GM12878 (cell line): Measurements from ENCODE around the gene ADCY7. TPM values are rescaled to one million over a fixed set of nuclear protein-coding genes. Genes with fewer than 3 reads are reported as not detected.

Source experiments
- ATAC-seq: fragments of 200-7000 bp; cut with Tn5 transposase; 3 replicates; pipeline ENCODE4 v1.9.1; 2020; ENCODE audit warnings: mild to moderate bottlenecking, moderate library complexity
- BruUV-seq: library from RNA; stranded (reverse); fragments of 400-500 nt; replicated peaks from 2 replicates; lab custom pipeline; 2021; lab: Mats Ljungman, UMichigan
- CTCF ChIA-PET: fragments of 300-600 bp; sonication (Branson Sonifier 250); formaldehyde crosslinking; extraction: SDS; loops from one replicate; lab custom pipeline; 2021; ENCODE audit warnings: inconsistent platforms; lab: Yijun Ruan, JAX
- POLR2A ChIA-PET: fragments of 350-600 bp; formaldehyde crosslinking; extraction: SDS; loops from one replicate; lab custom pipeline; 2021; ENCODE audit warnings: inconsistent platforms; lab: Charles Lee
- RAD21 ChIA-PET: fragments of 300-600 bp; sonication (Branson Sonifier 250); formaldehyde crosslinking; loops from one replicate; lab custom pipeline; 2023; ENCODE audit warnings: antibody characterized with exemption; ENCODE audit not compliant: unreplicated experiment; lab: Charles Lee
- SMC1A ChIA-PET: fragments of 300-600 bp; sonication (Branson Sonifier 250); formaldehyde crosslinking; loops from one replicate; lab custom pipeline; 2023; ENCODE audit not compliant: unreplicated experiment, uncharacterized antibody; lab: Charles Lee
- DNase-seq: peaks from one replicate; pipeline ENCODE4 v3.0.0-alpha.2; 2011; ENCODE audit warnings: low read depth, low spot score
- FAIRE-seq: peaks from 3 replicates; lab custom pipeline; 2011; peaks lifted over from hg19 to GRCh38; lab: Jason Lieb, UNC
- H2AFZ ChIP-seq: 2 replicates; pipeline ENCODE4 v1.6.0; 2011; ENCODE audit warnings: low read depth, low read length, control low read depth; ENCODE audit not compliant: control insufficient read depth
- H3K27ac ChIP-seq: 2 replicates; pipeline ENCODE4 v1.5.1; 2011; ENCODE audit warnings: control low read depth; ENCODE audit not compliant: control insufficient read depth, insufficient read depth
- H3K27me3 ChIP-seq, 2 experiments: replicated peaks in 1 of 2; 2 replicates each; pipeline versions ENCODE4 v1.6.0 to v1.6.1; 2011; ENCODE audit warnings: low read length in 1 of 2; ENCODE audit not compliant: control insufficient read depth in 2 of 2, insufficient read depth in 2 of 2
- H3K36me3 ChIP-seq, 2 experiments: 2 replicates each; pipeline ENCODE4 v1.5.1; 2011; ENCODE audit warnings: low read length in 1 of 2; ENCODE audit not compliant: control insufficient read depth in 2 of 2, insufficient read depth in 2 of 2
- H3K4me1 ChIP-seq: 2 replicates; pipeline ENCODE4 v1.6.1; 2011; ENCODE audit warnings: mild to moderate bottlenecking, low read length, moderate library complexity, mixed read lengths; ENCODE audit not compliant: control insufficient read depth, insufficient read depth
- H3K4me2 ChIP-seq: 2 replicates; pipeline ENCODE4 v1.6.0; 2011; ENCODE audit warnings: control low read depth; ENCODE audit not compliant: control insufficient read depth, insufficient read depth
- H3K4me3 ChIP-seq: fragments of 200-600 bp; sonication (generic); 2 replicates; pipeline ENCODE4 v1.5.1; 2016
- H3K79me2 ChIP-seq: 2 replicates; pipeline ENCODE4 v1.6.0; 2011; ENCODE audit warnings: low read length; ENCODE audit not compliant: control insufficient read depth, insufficient read depth
- H3K9ac ChIP-seq: 2 replicates; pipeline ENCODE4 v1.8.0; 2011; ENCODE audit warnings: low read length, control low read depth, mixed read lengths; ENCODE audit not compliant: control insufficient read depth, insufficient read depth
- H3K9me3 ChIP-seq: replicated peaks from 3 replicates; pipeline ENCODE4 v1.5.1; 2011; ENCODE audit warnings: mild to moderate bottlenecking, low read length; ENCODE audit not compliant: control insufficient read depth, insufficient read depth
- H4K20me1 ChIP-seq: 2 replicates; pipeline ENCODE4 v1.6.0; 2011; ENCODE audit not compliant: control insufficient read depth, insufficient read depth
- ASH2L ChIP-seq: fragments of 300-600, 200-600 bp; sonication (generic); IDR thresholded peaks from 2 replicates; pipeline ENCODE4 v1.6.1; 2017; ENCODE audit warnings: low read depth, mild to moderate bottlenecking, borderline replicate concordance
- CEBPB ChIP-seq, 2 experiments: fragments of 150-350 bp in 1 of 2; IDR thresholded peaks; 2 replicates each; pipeline ENCODE4 v1.6.1; 2012 to 2014; ENCODE audit warnings: low read depth in 2 of 2, low read length in 2 of 2, borderline replicate concordance in 1 of 2, inconsistent platforms in 1 of 2
- CHD1 ChIP-seq: IDR thresholded peaks from 2 replicates; pipeline ENCODE4 v1.6.1; 2012; ENCODE audit warnings: low read depth, low read length, improper control_type of control experiment
- ETV6 ChIP-seq, 2 experiments: fragments of 450-650 bp in 1 of 2; IDR thresholded peaks in 1 of 2; conservative IDR thresholded peaks in 1 of 2; 2 replicates each; pipeline ENCODE4 v1.6.1; 2014; ENCODE audit warnings: antibody characterized with exemption in 1 of 2, borderline replicate concordance in 1 of 2, low read depth in 1 of 2, mild to moderate bottlenecking in 1 of 2, moderate library complexity in 1 of 2
- FOS ChIP-seq: IDR thresholded peaks from 3 replicates; pipeline ENCODE4 v1.6.1; 2011; ENCODE audit warnings: borderline replicate concordance; ENCODE audit not compliant: insufficient read length; ENCODE audit errors: extremely low read depth
- HDAC2 ChIP-seq: fragments of 200-600 bp; sonication (generic); IDR thresholded peaks from 2 replicates; pipeline ENCODE4 v1.6.1; 2017
- HDAC6 ChIP-seq: fragments of 200-600 bp; sonication (generic); IDR thresholded peaks from one replicate; pipeline ENCODE4 v1.8.0; 2017; ENCODE audit warnings: antibody characterized with exemption; ENCODE audit not compliant: unreplicated experiment
- MTA3 ChIP-seq: IDR thresholded peaks from 2 replicates; pipeline ENCODE4 v1.6.1; 2012; ENCODE audit warnings: low read length, inconsistent platforms, borderline replicate concordance
- SIN3A ChIP-seq: IDR thresholded peaks from 2 replicates; pipeline ENCODE4 v1.6.1; 2012; ENCODE audit warnings: low read depth, low read length, improper control_type of control experiment
- SMC3 ChIP-seq: IDR thresholded peaks from 2 replicates; pipeline ENCODE4 v1.6.1; 2011; ENCODE audit warnings: low read length, improper control_type of control experiment, borderline replicate concordance
- SREBF2 ChIP-seq: IDR thresholded peaks from 2 replicates; pipeline ENCODE4 v1.6.1; 2012; ENCODE audit warnings: mild to moderate bottlenecking, low read length
- TAF1 ChIP-seq: IDR thresholded peaks from 2 replicates; pipeline ENCODE4 v1.6.1; 2011; ENCODE audit warnings: mild to moderate bottlenecking, low read depth, low read length, borderline replicate concordance
- ZNF622 ChIP-seq: fragments of 450-650 bp; IDR thresholded peaks from 2 replicates; pipeline ENCODE4 v1.6.1; 2017; ENCODE audit warnings: mild to moderate bottlenecking, inconsistent platforms
- WGBS: methylation state at CpG from one replicate; pipeline ENCODE4 v1.1.6; 2016; ENCODE audit warnings: low lambda C conversion rate; ENCODE audit not compliant: insufficient replicate concordance, insufficient coverage; ENCODE audit errors: missing lambda C conversion rate; 5-methylcytosine and 5-hydroxymethylcytosine counted together
- in situ Hi-C: fragments of 300-500 bp; cut with MboI; formaldehyde crosslinking; loops from 9 replicates; pipeline ENCODE4 v1.14.3; 2018; ENCODE audit warnings: mixed read lengths
- intact Hi-C: fragments of 100-400 bp; cut with micrococcal nuclease; formaldehyde crosslinking; loops from one replicate; pipeline ENCODE4 v1.14.2; 2022; ENCODE audit not compliant: unreplicated experiment
- polyA plus RNA-seq, 11 experiments: library from polyadenylated mRNA; depleted of rRNA in 4 of 11; unstranded in 6 of 11; stranded (reverse) in 5 of 11; fragments of >200 nt; fragmentation: Nextera tagmentation in 4 of 11; fragmentation: Illumina TruSeq in 1 of 11; extraction: Ambion mirVana in 4 of 11; extraction: Trizol in 1 of 11; gene quantifications; 1 replicate in 1 of 11; 2 replicates in 10 of 11; pipeline versions ENCODE4 v1.2.1 to v1.2.3, GENCODE V29; 2011 to 2016; ENCODE audit warnings: inconsistent platforms in 2 of 11, missing spikeins in 2 of 11, low read depth in 1 of 11
- total RNA-seq, 4 experiments: library from RNA; depleted of rRNA in 3 of 4; stranded (reverse); fragments of >200 nt in 3 of 4; fragmentation: Illumina TruSeq in 1 of 4; extraction: Trizol in 1 of 4; gene quantifications; 2 replicates each; pipeline versions ENCODE4 v1.2.1 to v1.2.3, GENCODE V29; 2013 to 2021
- TF ChIP-seq, protein P1 (sequence below): IDR thresholded peaks from 2 replicates; pipeline ENCODE4 v1.6.1; 2012; ENCODE audit warnings: improper control_type of control experiment, low read depth, low read length; ENCODE audit not compliant: insufficient replicate concordance
- TF ChIP-seq, protein P2 (sequence below): fragments of 450-650 bp; IDR thresholded peaks from 2 replicates; pipeline ENCODE4 v1.6.1; 2016; ENCODE audit warnings: mild to moderate bottlenecking, moderate library complexity, borderline replicate concordance

ADCY7 gene
- total and polyA plus RNA-seq, 10 of the 15 experiments (the other 5 are each of a cell fraction or from before 2014, with no cell fraction given) = 1.2 to 87.9 (median 24.4) TPM

DNA sequence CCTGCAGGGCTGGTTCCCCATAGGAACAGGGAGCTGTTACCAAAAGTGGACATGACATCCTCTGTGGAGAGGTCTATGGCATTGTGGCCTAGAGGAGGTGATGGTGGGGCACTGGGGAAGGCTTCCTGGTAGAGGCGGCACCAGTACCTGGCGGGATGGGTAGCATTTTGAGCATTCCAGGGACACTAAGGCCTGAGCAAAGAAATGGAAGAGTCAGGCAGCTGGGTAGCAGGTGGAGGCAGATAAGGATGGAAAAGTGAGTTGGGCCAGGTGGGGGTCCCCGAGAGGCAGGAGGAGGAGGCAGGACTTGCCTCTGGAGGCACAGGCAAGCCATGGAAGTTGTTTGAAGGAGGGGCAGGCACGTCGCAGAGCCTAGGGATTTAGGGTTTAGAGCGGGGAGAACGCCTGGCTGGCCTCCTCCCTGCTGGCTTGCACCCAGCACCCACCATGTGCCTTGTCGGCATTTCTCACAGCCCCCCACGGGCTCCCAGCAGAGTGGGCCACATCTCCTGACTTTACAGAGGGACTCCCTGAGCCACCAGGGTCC lies 5.1 kb upstream of the ADCY7 start:
- CTCF ChIA-PET = interaction anchor here (1.3 kb wide), 1 partner anchor 94 kb away, joined by 4 read pairs; no protein-coding TSS in a partner anchor
- Histone ChIP-seq H3K27me3 (no peaks in the 10 kb centered on the region; a peak in 1 of 4 replicates), H4K20me1 (no peaks in the 10 kb centered on the region), H3K4me3 (no peak overlapping the region), H3K9me3 (no peaks in the 10 kb centered on the region; the same call in 2 of the 3 replicates), H3K4me1 (peaks cover 28% of the 10 kb centered on the region), H2AFZ (no peak overlapping the region), H3K27ac (no peak overlapping the region), H3K36me3 (no peaks in the 10 kb centered on the region), H3K4me2 (no peak overlapping the region), H3K79me2 (no peaks in the 10 kb centered on the region; the same call in 1 of the 2 replicates), H3K9ac (no peak overlapping the region)
- FAIRE-seq (no peak), DNase-seq (no peak), ATAC-seq (no peak)
- 81% methylated on average over 9 of the region's 9 CpGs for WGBS
- in situ Hi-C loops (no loop called here), intact Hi-C loops (no loop called here)
- POLR2A ChIA-PET = interaction anchor here (1.0 kb wide), 1 partner anchor 14 kb away, joined by 3 read pairs; no protein-coding TSS in a partner anchor
- RAD21 ChIA-PET = interaction anchor here (0.6 to 2.2 kb wide), 2 partner anchors 11 to 13 kb away, joined by 3 to 6 read pairs; no protein-coding TSS in a partner anchor
- SMC1A ChIA-PET = interaction anchor here (1.4 to 1.5 kb wide), 2 partner anchors 11 to 14 kb away, joined by 4 read pairs; no protein-coding TSS in a partner anchor
- BruUV-seq = no TSS peak
- TF ChIP-seq TAF1 = no peak
- no peak for TF ChIP-seq CHD1
- no peak for TF ChIP-seq HDAC6
- no peak for TF ChIP-seq ETV6 (conservative IDR thresholded peaks at IDR 0.05 in 1 of 2, IDR thresholded peaks at IDR 0.05 in 1 of 2; ENCODE audit: borderline replicate concordance in 1 of 2, low read depth in 1 of 2)
- TF ChIP-seq ASH2L = no peak
- no peak for TF ChIP-seq HDAC2
- no peak for TF ChIP-seq ZNF622
- no peak for TF ChIP-seq CEBPB (IDR thresholded peaks at IDR 0.05; ENCODE audit: borderline replicate concordance in 1 of 2, low read depth in 2 of 2, low read length in 2 of 2)
- no peak for TF ChIP-seq MTA3
- no peak for TF ChIP-seq SMC3
- TF ChIP-seq SREBF2 = no peak
- TF ChIP-seq FOS = no peak
- TF ChIP-seq, protein P1, sequence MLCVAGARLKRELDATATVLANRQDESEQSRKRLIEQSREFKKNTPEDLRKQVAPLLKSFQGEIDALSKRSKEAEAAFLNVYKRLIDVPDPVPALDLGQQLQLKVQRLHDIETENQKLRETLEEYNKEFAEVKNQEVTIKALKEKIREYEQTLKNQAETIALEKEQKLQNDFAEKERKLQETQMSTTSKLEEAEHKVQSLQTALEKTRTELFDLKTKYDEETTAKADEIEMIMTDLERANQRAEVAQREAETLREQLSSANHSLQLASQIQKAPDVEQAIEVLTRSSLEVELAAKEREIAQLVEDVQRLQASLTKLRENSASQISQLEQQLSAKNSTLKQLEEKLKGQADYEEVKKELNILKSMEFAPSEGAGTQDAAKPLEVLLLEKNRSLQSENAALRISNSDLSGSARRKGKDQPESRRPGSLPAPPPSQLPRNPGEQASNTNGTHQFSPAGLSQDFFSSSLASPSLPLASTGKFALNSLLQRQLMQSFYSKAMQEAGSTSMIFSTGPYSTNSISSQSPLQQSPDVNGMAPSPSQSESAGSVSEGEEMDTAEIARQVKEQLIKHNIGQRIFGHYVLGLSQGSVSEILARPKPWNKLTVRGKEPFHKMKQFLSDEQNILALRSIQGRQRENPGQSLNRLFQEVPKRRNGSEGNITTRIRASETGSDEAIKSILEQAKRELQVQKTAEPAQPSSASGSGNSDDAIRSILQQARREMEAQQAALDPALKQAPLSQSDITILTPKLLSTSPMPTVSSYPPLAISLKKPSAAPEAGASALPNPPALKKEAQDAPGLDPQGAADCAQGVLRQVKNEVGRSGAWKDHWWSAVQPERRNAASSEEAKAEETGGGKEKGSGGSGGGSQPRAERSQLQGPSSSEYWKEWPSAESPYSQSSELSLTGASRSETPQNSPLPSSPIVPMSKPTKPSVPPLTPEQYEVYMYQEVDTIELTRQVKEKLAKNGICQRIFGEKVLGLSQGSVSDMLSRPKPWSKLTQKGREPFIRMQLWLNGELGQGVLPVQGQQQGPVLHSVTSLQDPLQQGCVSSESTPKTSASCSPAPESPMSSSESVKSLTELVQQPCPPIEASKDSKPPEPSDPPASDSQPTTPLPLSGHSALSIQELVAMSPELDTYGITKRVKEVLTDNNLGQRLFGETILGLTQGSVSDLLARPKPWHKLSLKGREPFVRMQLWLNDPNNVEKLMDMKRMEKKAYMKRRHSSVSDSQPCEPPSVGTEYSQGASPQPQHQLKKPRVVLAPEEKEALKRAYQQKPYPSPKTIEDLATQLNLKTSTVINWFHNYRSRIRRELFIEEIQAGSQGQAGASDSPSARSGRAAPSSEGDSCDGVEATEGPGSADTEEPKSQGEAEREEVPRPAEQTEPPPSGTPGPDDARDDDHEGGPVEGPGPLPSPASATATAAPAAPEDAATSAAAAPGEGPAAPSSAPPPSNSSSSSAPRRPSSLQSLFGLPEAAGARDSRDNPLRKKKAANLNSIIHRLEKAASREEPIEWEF = no peak
- TF ChIP-seq SIN3A = no peak
- TF ChIP-seq, protein P2, sequence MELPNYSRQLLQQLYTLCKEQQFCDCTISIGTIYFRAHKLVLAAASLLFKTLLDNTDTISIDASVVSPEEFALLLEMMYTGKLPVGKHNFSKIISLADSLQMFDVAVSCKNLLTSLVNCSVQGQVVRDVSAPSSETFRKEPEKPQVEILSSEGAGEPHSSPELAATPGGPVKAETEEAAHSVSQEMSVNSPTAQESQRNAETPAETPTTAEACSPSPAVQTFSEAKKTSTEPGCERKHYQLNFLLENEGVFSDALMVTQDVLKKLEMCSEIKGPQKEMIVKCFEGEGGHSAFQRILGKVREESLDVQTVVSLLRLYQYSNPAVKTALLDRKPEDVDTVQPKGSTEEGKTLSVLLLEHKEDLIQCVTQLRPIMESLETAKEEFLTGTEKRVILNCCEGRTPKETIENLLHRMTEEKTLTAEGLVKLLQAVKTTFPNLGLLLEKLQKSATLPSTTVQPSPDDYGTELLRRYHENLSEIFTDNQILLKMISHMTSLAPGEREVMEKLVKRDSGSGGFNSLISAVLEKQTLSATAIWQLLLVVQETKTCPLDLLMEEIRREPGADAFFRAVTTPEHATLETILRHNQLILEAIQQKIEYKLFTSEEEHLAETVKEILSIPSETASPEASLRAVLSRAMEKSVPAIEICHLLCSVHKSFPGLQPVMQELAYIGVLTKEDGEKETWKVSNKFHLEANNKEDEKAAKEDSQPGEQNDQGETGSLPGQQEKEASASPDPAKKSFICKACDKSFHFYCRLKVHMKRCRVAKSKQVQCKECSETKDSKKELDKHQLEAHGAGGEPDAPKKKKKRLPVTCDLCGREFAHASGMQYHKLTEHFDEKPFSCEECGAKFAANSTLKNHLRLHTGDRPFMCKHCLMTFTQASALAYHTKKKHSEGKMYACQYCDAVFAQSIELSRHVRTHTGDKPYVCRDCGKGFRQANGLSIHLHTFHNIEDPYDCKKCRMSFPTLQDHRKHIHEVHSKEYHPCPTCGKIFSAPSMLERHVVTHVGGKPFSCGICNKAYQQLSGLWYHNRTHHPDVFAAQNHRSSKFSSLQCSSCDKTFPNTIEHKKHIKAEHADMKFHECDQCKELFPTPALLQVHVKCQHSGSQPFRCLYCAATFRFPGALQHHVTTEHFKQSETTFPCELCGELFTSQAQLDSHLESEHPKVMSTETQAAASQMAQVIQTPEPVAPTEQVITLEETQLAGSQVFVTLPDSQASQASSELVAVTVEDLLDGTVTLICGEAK = no peak
